Activated CD4-positive, alpha-beta T cell treated with anti-CD3 and anti-CD28 coated beads for 24 hours (primary cell): ENCODE results near the gene CARD14.
"Not testable (repeated sequence)": the region's sequence is repeated elsewhere in the genome, so short reads cannot be mapped to it uniquely, and the experiment has no call there.

Source experiments
- DNase-seq, 2 donors: peaks; one replicate each; pipeline ENCODE4 v3.0.0-alpha.2; 2020; ENCODE audit warnings: low read depth in 2 of 2

CARD14 gene

DNA sequence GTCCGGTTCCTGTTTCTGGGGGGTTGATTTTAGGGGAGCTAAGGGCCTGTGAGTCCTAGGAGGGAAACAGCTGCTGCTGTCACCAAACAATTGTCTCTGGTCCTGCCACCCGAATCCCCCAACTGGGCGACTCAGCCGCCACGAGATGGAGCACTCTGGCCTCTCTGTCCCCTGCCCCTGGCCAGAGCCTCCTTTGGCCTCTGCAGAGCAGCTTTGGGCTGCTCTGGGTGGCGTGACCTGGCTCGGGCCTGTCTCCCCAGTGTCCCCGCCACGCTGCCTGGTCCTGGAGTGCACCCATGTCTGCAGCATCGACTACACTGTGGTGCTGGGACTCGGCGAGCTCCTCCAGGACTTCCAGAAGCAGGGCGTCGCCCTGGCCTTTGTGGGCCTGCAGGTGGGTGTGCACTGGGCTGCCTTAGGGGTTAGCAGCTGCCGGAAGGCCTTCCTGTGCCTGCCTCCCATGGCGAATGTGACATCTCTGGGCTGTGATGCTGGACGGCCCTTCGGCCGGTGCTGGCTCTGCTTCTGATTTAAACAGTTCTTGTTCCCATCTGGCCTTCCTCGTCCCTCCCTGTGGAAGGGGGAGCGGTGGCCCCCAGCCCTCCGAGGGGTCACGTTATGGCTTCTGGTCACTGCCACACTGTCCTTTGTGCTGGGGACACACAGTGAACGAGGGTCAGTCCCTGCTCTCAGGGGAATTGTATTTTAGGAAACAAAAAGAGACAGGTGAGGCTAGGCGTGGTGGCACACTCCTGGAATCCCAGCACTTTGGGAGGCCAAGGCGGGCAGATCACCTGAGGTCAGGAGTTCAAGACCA, 79.3 kb downstream of the CARD14 start:
- DNase-seq = no peak

DNA sequence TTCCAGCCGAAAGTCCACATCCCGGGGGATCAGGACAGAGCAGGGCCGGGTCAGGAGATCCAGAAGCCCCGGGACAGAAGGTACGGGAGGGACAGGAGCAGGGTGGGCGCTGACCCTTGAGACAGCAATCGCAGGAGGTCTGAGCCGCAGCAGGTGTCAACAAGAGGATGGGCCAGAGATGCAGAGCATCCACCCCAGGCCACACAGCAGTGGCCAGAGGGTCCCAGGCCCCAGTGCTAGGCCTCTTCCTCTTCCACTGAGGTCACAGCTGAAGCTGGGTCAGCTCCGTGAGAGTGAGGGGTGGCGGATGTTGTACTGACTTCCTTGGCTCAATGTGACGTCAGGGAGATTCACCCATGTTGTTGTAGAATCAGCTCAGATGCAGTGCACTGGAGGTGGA, 82.1 kb downstream of the CARD14 start:
- DNase-seq = no peak

DNA sequence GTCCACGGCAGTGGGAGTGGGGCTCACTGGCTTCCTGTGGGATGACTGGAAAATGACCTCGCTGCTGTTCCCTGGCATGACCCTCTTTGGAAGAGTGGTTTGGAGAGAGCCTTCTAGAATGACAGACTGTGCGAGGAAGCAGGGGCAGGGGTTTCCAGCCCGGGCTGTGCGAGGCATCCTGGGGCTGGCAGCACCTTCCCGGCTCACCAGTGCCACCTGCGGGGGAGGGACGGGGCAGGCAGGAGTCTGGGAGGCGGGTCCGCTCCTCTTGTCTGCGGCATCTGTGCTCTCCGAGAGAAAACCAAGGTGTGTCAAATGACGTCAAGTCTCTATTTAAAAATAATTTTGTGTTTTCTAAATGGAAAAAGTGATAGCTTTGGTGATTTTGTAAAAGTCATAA, 83.0 kb downstream of the CARD14 start:
- peak; percentile 80 to 82 for DNase-seq

- no peak for DNase-seq
Measured at GRCh38 chr17:80253631-80254395, 84.0 kb downstream of the CARD14 start.

- peak in 1 of 2 donors; percentile 63 for DNase-seq
Measured at GRCh38 chr17:80254396-80255251, 84.8 kb downstream of the CARD14 start.

DNA sequence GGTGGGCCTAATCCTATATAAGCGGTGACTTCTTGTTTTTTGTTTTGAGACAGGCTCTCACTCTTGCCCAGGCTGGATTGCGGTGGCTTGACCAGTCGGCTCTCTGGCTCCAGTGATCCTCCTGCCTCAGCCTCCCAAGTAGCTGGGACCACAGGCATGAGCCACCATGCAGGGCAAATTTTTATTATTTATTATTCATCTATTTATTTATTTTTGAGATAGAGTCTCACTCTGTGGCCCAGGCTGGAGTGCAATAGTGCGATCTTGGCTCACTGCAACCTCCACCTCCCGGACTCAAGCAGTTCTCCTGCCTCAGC, 86.2 kb downstream of the CARD14 start:
- no peak for DNase-seq

- DNase-seq = no peak
Measured at GRCh38 chr17:80257716-80258213, 87.9 kb downstream of the CARD14 start.

DNA sequence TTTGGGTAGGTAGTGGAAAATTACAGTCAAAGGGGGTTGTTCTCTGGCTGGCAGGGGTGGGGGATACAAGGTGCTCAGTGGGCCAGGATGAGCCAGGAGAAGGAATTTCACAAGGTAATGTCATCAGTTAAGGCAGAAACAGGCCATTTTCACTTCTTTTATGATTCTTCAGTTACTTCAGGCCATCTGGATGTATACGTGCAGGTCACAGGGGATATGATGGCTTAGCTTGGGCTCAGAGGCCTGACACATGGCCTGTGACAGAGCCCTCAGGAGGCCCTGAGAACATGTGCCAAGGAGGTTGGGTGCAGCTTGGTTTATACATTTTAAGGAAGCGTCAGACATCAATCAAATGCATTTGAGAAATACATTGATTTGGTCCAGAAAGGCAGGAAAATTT, 88.5 kb downstream of the CARD14 start:
- DNase-seq = not testable (repeated sequence)
